IPS-20b (cell line): Measurements from ENCODE around the gene ITGB6.

Source experiments
- H3K27ac ChIP-seq: one replicate; pipeline ENCODE4 v1.5.1; 2013; ENCODE audit warnings: low read length
- H3K27me3 ChIP-seq: 2 replicates; pipeline ENCODE4 v1.6.1; 2013; ENCODE audit warnings: mild to moderate bottlenecking, low read length, inconsistent platforms; ENCODE audit not compliant: insufficient read depth
- H3K36me3 ChIP-seq: 2 replicates; pipeline ENCODE4 v1.6.1; 2013; ENCODE audit warnings: low read depth, mild to moderate bottlenecking, inconsistent platforms, low read length, moderate library complexity; ENCODE audit not compliant: insufficient read depth
- H3K4me1 ChIP-seq: 2 replicates; pipeline ENCODE4 v1.6.1; 2013; ENCODE audit warnings: mild to moderate bottlenecking, control low read depth, inconsistent platforms, low read length, moderate library complexity; ENCODE audit not compliant: insufficient read depth
- H3K4me3 ChIP-seq: 2 replicates; pipeline ENCODE4 v1.5.1; 2013; ENCODE audit warnings: mild to moderate bottlenecking, low read length, inconsistent platforms
- H3K9ac ChIP-seq: 2 replicates; pipeline ENCODE4 v1.6.1; 2013; ENCODE audit warnings: low read depth, mild to moderate bottlenecking, inconsistent platforms, low read length, moderate library complexity
- H3K9me3 ChIP-seq: 2 replicates; pipeline ENCODE4 v1.6.1; 2013; ENCODE audit warnings: mild to moderate bottlenecking, low read depth, low read length, inconsistent platforms; ENCODE audit not compliant: insufficient read depth

The ITGB6 gene

DNA sequence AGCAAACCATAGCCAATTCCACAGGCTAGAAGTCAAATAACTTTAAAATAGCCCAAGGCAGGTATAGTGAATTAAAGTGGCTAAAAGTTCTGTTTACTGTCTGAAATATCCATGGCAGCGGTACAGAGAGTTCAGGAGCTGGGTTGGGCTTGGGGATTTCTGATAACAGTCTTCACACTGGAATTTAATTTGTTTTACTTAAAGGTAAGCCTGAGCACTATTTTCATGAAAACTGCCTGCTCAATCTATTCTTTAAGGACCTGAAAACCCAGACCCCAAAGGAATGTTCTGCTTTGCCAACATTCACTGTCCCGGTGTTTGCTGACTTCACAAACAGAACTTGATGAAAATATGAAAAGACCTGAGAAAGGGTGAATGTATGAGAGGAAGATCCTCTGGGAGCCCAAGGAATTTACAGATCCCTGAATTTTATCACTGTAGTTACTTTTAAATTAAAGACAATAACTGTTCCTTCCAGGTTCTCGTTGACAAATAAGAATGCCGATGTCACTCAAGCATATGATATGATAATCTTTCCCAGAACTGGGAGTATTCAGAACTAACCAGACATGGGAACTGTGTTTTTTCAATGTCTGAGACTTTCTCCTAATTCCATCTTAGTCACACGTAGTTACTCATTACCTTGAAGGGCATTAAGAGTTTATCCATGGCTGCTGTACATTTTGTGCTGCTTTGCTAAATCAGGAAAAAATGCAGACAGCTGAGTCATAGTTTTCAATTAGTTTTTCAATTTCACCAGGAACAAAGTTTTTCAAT, 28.3 kb upstream of the ITGB6 start:
- Histone ChIP-seq H3K27me3 (no peaks in the 10 kb centered on the region), H3K4me1 (no peaks in the 10 kb centered on the region), H3K9ac (no peak overlapping the region), H3K27ac (no peak overlapping the region), H3K4me3 (no peak overlapping the region), H3K36me3 (no peaks in the 10 kb centered on the region), H3K9me3 (no peaks in the 10 kb centered on the region)

DNA sequence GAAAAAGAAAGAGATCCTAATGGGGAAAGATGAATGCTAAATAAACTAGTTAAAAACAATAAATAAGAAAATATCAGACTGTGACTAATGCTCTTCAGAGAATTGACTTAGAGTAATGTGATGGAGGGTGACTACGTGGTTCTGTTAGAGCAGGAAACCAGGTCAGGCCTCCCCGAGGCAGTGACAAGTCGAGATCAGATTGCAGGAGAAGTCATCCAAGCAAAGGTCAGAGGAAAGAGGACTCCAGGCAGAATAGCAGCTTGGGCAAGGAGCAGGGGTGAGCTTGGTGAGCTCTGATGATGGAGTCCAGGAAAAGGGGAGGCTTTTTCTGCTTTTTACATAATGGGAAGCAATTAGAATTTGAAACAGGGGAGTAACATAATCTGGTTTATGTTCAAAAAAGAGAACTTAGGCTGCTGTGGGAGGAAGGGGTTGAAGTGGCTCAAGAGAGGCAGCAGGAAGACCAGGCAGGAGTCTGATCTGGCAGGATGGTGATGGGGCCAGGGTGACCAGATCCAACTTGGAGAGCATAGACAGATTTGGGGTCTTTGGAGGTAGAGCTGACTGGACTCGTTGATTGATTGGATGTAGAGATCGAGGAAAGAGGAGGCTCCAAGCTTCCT, 27.3 kb upstream of the ITGB6 start:
- H3K9me3 ChIP-seq, result no peaks in the 10 kb centered on the region
- no peak overlapping the region for H3K4me3 ChIP-seq
- no peaks in the 10 kb centered on the region for H3K36me3 ChIP-seq
- H3K9ac ChIP-seq, result no peak overlapping the region
- no peak overlapping the region for H3K27ac ChIP-seq
- no peaks in the 10 kb centered on the region for H3K4me1 ChIP-seq
- H3K27me3 ChIP-seq, result no peaks in the 10 kb centered on the region

DNA sequence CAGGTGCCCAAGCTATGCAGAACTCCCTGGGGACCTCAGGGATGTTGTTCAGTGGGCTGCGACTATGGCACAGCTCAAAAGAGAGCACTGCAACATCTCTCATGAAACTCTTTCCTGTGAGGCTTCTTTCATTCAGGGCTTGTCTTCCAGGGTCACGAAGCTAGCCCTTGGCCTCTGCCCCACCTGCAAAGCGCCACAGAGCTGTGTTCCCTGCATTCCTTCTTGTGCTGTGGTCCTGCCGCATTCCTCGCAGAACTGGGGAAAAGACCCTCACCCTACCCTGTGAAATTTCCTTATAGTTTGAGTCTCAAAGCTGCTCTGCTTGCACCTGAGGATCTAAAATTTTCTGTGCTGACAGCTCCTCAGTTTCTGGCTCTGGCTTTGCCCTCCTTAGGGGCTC, 26.3 kb upstream of the ITGB6 start:
- no peak overlapping the region for H3K9ac ChIP-seq

DNA sequence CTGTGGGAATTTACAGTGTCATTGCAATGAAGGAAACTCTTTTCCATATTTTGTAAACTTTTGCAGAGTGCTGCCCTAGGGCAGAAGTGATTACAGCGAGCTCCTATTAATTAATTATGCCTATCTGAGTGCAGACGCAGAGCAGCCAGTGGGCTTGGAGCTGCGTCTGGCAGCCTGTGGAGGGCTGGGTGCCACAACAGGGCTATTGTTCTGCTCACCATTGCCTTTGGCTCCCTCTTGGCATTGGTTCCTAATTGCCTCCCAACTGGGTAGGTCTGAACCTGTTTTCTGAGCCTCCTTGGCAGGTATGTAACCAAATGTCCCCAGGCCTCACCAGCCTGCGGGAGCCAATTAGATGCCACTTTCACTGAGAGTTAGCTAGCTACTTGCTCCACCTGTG, 25.6 kb upstream of the ITGB6 start:
- Histone ChIP-seq H3K27ac (no peak overlapping the region), H3K4me3 (no peak overlapping the region), H3K9me3 (no peaks in the 10 kb centered on the region), H3K27me3 (no peaks in the 10 kb centered on the region), H3K36me3 (no peaks in the 10 kb centered on the region), H3K4me1 (peaks cover 2% of the 10 kb centered on the region; the same call in 1 of the 2 replicates), H3K9ac (no peak overlapping the region)

More for the DNA sequence above, 26.3 kb upstream of the ITGB6 start:
- Histone ChIP-seq H3K4me1 (no peaks in the 10 kb centered on the region), H3K36me3 (no peaks in the 10 kb centered on the region), H3K4me3 (no peak overlapping the region), H3K27ac (no peak overlapping the region), H3K9me3 (no peaks in the 10 kb centered on the region), H3K27me3 (no peaks in the 10 kb centered on the region)

DNA sequence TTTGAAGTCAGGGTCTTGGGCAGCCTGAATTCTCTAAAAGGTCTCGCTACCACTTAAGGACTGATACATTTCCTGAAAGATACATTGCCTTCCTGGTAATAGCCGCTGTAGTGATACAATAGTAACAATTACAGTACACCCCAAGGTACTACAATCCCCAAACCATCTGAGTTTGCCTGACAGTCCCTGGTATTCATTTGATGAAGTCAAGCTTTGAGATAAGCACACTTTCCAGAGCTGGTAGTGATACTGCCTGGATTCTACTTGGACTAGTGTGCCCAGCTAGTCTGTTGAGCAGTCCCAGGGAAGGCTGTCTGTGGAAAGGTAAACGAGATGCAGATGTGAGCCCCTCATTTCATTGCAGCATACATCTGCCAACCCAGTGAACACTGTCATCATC, 24.4 kb upstream of the ITGB6 start:
- H3K9me3 ChIP-seq, result no peaks in the 10 kb centered on the region
- no peaks in the 10 kb centered on the region for H3K27me3 ChIP-seq
- no peak overlapping the region for H3K9ac ChIP-seq
- H3K4me1 ChIP-seq, result peaks cover 7% of the 10 kb centered on the region; the same call in 1 of the 2 replicates
- H3K36me3 ChIP-seq, result no peaks in the 10 kb centered on the region
- H3K27ac ChIP-seq, result no peak overlapping the region
- no peak overlapping the region for H3K4me3 ChIP-seq

DNA sequence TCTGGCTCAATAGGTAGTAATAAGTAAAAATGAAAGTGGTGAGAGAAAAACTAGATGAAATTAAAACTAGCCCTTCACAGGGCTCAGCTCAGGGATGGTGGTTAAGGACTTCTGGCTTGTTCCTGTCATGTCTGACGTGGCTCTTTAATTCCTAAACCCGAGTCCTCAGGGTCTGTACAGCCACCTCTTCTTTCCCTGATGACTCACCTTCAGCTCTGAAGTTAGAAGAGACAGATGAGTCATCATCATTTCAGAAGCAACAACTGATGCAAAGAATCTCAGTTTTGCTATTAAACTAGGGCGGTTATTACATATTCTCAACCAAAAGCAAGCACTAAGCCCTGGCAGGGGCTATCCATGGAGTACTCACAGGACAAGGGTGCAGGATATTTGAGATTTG, 24.0 kb upstream of the ITGB6 start:
- no peak overlapping the region for H3K4me3 ChIP-seq
- H3K36me3 ChIP-seq, result no peaks in the 10 kb centered on the region
- peaks cover 7% of the 10 kb centered on the region; the same call in 1 of the 2 replicates for H3K4me1 ChIP-seq
- H3K27me3 ChIP-seq, result no peaks in the 10 kb centered on the region
- H3K9ac ChIP-seq, result no peak overlapping the region
- H3K27ac ChIP-seq, result no peak overlapping the region
- no peaks in the 10 kb centered on the region for H3K9me3 ChIP-seq

DNA sequence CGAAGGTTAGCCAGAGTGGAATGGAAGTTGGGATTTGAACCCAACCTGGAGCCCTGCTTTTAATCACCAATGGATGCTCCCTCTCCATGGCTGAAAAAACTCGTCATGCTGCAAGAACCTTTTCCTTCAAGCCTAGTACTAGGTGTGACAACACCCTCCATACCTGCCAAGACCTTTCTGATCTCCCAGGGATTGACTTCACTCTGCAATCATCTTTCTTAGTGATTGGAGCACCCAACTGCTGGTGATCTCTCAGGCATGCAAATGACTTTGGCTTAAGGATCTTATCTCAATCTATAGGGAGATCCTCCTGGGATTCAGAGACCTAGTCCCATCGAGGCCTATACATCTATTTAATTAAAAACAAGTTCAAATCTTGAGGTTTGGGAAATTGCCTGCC, 23.5 kb upstream of the ITGB6 start:
- no peak overlapping the region for H3K4me3 ChIP-seq
- no peak overlapping the region for H3K27ac ChIP-seq
- H3K9ac ChIP-seq, result no peak overlapping the region
- H3K4me1 ChIP-seq, result peaks cover 7% of the 10 kb centered on the region; the same call in 1 of the 2 replicates
- H3K9me3 ChIP-seq, result no peaks in the 10 kb centered on the region
- no peaks in the 10 kb centered on the region for H3K27me3 ChIP-seq
- no peaks in the 10 kb centered on the region for H3K36me3 ChIP-seq

DNA sequence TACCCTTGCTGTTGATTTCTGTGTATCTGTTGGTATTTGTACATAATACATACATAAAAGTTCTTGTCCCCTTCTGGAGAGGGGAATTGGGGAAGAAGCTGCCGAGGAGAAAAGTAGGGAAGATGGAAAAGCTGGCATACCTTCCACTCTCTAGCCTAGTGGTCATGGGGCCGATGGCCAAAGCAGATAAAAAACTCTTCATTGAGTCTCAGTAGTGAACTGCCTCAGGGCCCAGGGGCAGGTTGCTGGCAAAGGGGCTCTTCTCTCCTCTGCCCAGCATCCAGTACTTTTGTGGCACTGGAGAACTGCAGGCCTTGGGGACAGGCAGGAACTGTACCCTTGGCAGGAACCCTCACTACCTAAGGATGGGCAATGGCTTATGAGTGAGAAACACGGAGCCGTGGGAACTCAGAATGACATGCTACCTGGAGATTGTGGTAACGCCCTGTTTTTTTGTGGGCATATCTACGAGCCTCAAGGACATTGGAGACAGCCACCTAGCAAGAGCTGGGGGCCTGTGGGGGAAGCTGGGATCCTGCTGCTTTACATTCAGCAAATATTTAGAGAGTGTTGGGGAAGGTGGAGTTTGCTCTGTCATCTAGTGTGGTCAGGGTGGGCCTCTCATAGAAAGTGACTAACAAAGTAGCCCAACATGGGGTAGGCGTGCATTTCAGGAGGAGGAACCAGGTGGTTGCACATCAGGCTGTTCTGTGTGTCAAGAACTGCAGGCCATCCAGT, 22.6 kb upstream of the ITGB6 start:
- no peak overlapping the region for H3K27ac ChIP-seq
- H3K27me3 ChIP-seq, result no peaks in the 10 kb centered on the region
- H3K9me3 ChIP-seq, result no peaks in the 10 kb centered on the region
- no peak overlapping the region for H3K4me3 ChIP-seq
- peaks cover 7% of the 10 kb centered on the region; the same call in 1 of the 2 replicates for H3K4me1 ChIP-seq
- H3K36me3 ChIP-seq, result no peaks in the 10 kb centered on the region
- H3K9ac ChIP-seq, result no peak overlapping the region

DNA sequence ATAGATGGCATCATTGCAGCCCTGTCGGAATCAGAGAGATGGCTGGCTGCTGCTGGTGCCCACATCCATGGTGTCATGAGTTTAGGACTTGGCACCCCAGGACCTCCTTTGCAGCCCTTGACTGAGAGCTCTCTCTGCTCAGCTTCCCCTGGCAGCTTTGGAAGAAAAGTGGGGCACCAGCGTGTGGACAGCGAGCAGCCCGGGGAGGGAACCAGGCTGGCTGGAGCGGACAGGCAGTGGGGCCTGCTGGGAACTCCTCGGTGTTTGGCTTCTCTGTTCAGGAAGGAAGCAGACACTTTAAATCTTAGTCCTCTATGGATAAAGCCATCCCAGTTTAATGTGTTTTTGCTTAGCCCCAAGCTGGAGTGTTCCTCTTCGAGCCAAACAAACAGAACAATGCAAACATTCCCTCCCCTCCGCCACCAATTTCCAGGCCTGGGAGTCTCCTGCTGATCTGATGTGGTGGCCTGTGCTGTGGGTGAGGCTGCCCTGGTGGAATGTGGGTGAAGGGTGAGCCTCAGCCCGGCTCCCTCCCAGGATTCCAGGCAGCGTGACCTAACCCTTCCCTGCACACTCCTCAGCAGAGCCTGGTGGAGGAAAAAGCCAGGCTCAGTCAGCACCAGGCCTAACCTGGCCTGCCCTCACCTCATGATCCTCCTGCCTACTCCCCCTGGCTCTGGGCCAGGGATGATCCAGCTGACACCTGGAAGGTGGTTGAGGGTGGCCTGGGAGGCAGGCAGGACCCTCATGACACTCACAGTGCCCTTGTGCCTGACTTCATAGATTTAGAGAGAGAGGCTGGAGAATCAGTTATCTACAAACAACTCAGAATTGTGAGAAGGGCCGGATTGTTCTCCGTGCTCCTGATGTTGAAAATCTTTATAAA, 21.6 kb upstream of the ITGB6 start:
- no peak overlapping the region for H3K4me3 ChIP-seq
- no peaks in the 10 kb centered on the region for H3K27me3 ChIP-seq
- H3K9me3 ChIP-seq, result no peaks in the 10 kb centered on the region
- H3K27ac ChIP-seq, result no peak overlapping the region
- H3K4me1 ChIP-seq, result peaks cover 7% of the 10 kb centered on the region; the same call in 1 of the 2 replicates
- no peak overlapping the region for H3K9ac ChIP-seq
- no peaks in the 10 kb centered on the region for H3K36me3 ChIP-seq

DNA sequence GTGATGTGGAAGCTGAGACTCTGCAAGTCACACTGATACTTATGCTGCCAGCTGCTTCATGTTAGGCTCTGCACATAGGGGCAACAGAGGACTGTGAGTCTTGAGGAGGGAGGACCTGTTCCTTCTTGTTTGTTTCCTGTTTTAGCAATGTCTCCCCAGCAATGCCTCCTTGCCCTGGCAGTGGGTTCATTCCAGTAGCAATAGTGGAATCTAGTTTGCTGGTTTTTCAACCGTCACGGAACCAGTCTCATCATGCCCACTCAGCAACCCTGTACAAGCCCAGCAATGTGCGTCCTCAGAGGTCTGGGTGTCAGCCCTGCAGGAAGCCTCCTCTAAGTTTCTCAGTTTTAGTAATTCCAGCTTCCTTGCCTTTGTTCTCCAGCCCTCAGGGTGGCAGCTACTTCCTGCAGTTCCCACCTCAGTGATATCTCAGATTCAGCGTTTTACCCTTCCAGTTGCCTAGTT, 20.5 kb upstream of the ITGB6 start:
- no peaks in the 10 kb centered on the region for H3K9me3 ChIP-seq
- H3K27me3 ChIP-seq, result no peaks in the 10 kb centered on the region
- no peak overlapping the region for H3K4me3 ChIP-seq
- H3K36me3 ChIP-seq, result no peaks in the 10 kb centered on the region
- H3K9ac ChIP-seq, result no peak overlapping the region
- peaks cover 7% of the 10 kb centered on the region; the same call in 1 of the 2 replicates for H3K4me1 ChIP-seq
- no peak overlapping the region for H3K27ac ChIP-seq

DNA sequence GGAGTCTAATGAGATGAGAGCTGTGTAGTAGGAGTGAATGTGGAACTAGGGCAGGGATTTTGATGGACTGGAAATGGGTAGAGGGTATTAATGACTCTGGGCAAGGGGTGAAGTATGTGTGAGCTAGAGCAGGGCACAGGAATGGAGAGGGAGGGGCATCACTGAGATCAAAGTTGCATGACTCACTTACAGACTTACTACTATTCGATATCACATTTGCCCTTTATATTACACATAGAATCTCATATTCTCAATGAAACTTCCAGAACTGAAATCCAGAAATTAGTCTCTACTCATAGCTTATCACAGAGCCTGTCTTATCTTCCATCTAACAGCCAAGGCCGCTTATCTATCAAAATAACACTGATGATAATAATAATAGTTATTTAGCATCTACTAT, 20.0 kb upstream of the ITGB6 start:
- H3K9ac ChIP-seq, result no peak overlapping the region
- H3K27ac ChIP-seq, result no peak overlapping the region
- H3K36me3 ChIP-seq, result no peaks in the 10 kb centered on the region
- H3K4me3 ChIP-seq, result no peak overlapping the region
- no peaks in the 10 kb centered on the region for H3K27me3 ChIP-seq
- H3K4me1 ChIP-seq, result peaks cover 7% of the 10 kb centered on the region; the same call in 1 of the 2 replicates
- H3K9me3 ChIP-seq, result no peaks in the 10 kb centered on the region
